MV-4-11 (cell line): Measurements from ENCODE around the gene UNC13B.

Source experiments
- DNase-seq: peaks from one replicate; lab custom pipeline; 2025; lab: John Stamatoyannopoulos, UW

UNC13B gene

GRCh38 chr9:35432076-35432475, 270.3 kb downstream of the UNC13B start:
- DNase-seq, result no peak

- peak; percentile 45 for DNase-seq
Observed at GRCh38 chr9:35436933-35437332, 275.1 kb downstream of the UNC13B start.

GRCh38 chr9:35446012-35446411, 284.2 kb downstream of the UNC13B start:
- no peak for DNase-seq

- DNase-seq, result no peak
Observed at GRCh38 chr9:35448496-35448895, 286.7 kb downstream of the UNC13B start.

- DNase-seq, result no peak
Observed at GRCh38 chr9:35452481-35452880, 290.7 kb downstream of the UNC13B start.

- DNase-seq, result no peak
Observed at GRCh38 chr9:35453786-35454185, 292.0 kb downstream of the UNC13B start.
